ENCODE data around the gene UBXN10.

DNA sequence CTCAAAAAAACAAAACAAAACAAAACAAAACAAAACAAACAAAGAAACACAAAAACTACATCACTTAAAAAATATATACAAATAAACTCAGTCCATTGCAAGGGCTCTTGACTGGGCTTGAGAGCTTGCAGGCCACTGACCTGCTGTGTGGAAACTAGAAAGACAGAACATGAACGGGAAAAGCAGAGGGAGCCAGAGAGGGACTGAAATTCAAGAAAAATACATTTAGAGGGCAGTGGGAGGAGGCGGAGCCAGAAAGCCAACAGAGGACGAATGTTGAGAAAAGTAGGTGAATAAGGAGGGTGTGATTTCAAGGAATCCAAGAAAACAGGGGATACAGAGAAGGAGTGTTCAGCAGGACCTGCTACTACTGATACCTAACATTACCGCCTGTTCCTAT is 41.8 kb downstream of the UBXN10 start:
- TF ChIP-seq, protein P1, sequence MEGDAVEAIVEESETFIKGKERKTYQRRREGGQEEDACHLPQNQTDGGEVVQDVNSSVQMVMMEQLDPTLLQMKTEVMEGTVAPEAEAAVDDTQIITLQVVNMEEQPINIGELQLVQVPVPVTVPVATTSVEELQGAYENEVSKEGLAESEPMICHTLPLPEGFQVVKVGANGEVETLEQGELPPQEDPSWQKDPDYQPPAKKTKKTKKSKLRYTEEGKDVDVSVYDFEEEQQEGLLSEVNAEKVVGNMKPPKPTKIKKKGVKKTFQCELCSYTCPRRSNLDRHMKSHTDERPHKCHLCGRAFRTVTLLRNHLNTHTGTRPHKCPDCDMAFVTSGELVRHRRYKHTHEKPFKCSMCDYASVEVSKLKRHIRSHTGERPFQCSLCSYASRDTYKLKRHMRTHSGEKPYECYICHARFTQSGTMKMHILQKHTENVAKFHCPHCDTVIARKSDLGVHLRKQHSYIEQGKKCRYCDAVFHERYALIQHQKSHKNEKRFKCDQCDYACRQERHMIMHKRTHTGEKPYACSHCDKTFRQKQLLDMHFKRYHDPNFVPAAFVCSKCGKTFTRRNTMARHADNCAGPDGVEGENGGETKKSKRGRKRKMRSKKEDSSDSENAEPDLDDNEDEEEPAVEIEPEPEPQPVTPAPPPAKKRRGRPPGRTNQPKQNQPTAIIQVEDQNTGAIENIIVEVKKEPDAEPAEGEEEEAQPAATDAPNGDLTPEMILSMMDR (IDR thresholded peaks at IDR 0.05) = no peak
- TF ChIP-seq POLR2A (IDR thresholded peaks at IDR 0.05) = no peak

Measured in vagina (tissue), 2 donors.